PC-3 (cell line): ENCODE data around the gene WDR88. TPM values are rescaled to one million over a fixed set of nuclear protein-coding genes. Genes with fewer than 3 reads are reported as not detected.

Experiments used
- ATAC-seq: fragments of 200-7000 bp; cut with Tn5 transposase; 2 replicates; pipeline ENCODE4 v1.9.1; 2020; ENCODE audit warnings: mild to moderate bottlenecking, moderate library complexity
- BruUV-seq: library from RNA; stranded (reverse); fragments of 400-500 nt; replicated peaks from 2 replicates; lab custom pipeline; 2021; lab: Mats Ljungman, UMichigan
- CTCF ChIA-PET: fragments of 300-600 bp; sonication (Branson Sonifier 250); formaldehyde crosslinking; loops from one replicate; lab custom pipeline; 2022; ENCODE audit warnings: antibody characterized with exemption; lab: Charles Lee
- POLR2A ChIA-PET: fragments of 300-600 bp; sonication (Branson Sonifier 250); formaldehyde crosslinking; loops from one replicate; lab custom pipeline; 2022; ENCODE audit warnings: antibody characterized with exemption; ENCODE audit not compliant: unreplicated experiment; lab: Charles Lee
- DNase-seq: peaks from one replicate; pipeline ENCODE4 v3.0.0-alpha.2; 2015
- H2AFZ ChIP-seq: fragments of 300-600 bp; sonication (generic); 2 replicates; pipeline ENCODE4 v1.6.0; 2016; ENCODE audit warnings: antibody characterized with exemption, low read length
- H3F3A ChIP-seq: fragments of 300-600 bp; sonication (generic); one replicate; pipeline ENCODE4 v1.6.0; 2017; ENCODE audit warnings: antibody characterized with exemption, low read length, control low read depth, mild to moderate bottlenecking; ENCODE audit not compliant: unreplicated experiment
- H3K27ac ChIP-seq: fragments of 300-600 bp; sonication (generic); 2 replicates; pipeline ENCODE4 v1.5.1; 2016; ENCODE audit warnings: mild to moderate bottlenecking, low read length
- H3K27me3 ChIP-seq: fragments of 300-600 bp; sonication (generic); 2 replicates; pipeline ENCODE4 v1.6.1; 2016; ENCODE audit warnings: low read length, mixed read lengths
- H3K36me3 ChIP-seq: fragments of 300-600 bp; sonication (generic); 2 replicates; pipeline ENCODE4 v1.6.1; 2016; ENCODE audit warnings: low read depth, mixed run types, low read length, mixed read lengths
- H3K4me1 ChIP-seq: fragments of 300-600 bp; sonication (generic); 2 replicates; pipeline ENCODE4 v1.5.1; 2016; ENCODE audit warnings: low read length; ENCODE audit not compliant: insufficient read depth
- H3K4me2 ChIP-seq: fragments of 300-600 bp; sonication (generic); 2 replicates; pipeline ENCODE4 v1.6.0; 2016; ENCODE audit warnings: low read length
- H3K4me3 ChIP-seq: fragments of 300-600 bp; sonication (generic); 2 replicates; pipeline ENCODE4 v1.5.1; 2016; ENCODE audit warnings: mild to moderate bottlenecking, low read length, mixed read lengths
- H3K79me2 ChIP-seq: fragments of 300-600 bp; sonication (generic); 2 replicates; pipeline ENCODE4 v1.6.1; 2017; ENCODE audit warnings: low read length, mixed read lengths
- H3K9ac ChIP-seq: fragments of 300-600 bp; sonication (generic); 2 replicates; pipeline ENCODE4 v1.6.0; 2016; ENCODE audit warnings: mild to moderate bottlenecking, low read length
- H3K9me2 ChIP-seq: fragments of 300-600 bp; sonication (generic); replicated peaks from 2 replicates; pipeline ENCODE4 v1.6.1; 2016; ENCODE audit warnings: mixed run types, low read length, mixed read lengths
- H3K9me3 ChIP-seq: fragments of 300-600 bp; sonication (generic); 2 replicates; pipeline ENCODE4 v1.6.1; 2016; ENCODE audit warnings: low read length, mixed read lengths
- H4K20me1 ChIP-seq: fragments of 300-600 bp; sonication (generic); 2 replicates; pipeline ENCODE4 v1.6.1; 2016; ENCODE audit warnings: low read length, mixed read lengths
- EZH2 ChIP-seq: fragments of 300-600 bp; sonication (generic); IDR thresholded peaks from one replicate; pipeline ENCODE4 v1.6.1; 2017; ENCODE audit warnings: antibody characterized with exemption, mild to moderate bottlenecking, low read length; ENCODE audit not compliant: unreplicated experiment
- EZH2phosphoT487 ChIP-seq: fragments of 300-600 bp; sonication (generic); IDR thresholded peaks from 2 replicates; pipeline ENCODE4 v1.6.1; 2018; ENCODE audit warnings: mild to moderate bottlenecking, antibody characterized with exemption, low read length, borderline replicate concordance
- intact Hi-C: fragments of 100-400 bp; cut with micrococcal nuclease; formaldehyde crosslinking; loops from 2 replicates; pipeline ENCODE4 v1.9.0; 2023
- total RNA-seq: library from RNA; depleted of rRNA; stranded (reverse); fragments of >200 nt; gene quantifications from 2 replicates; pipeline ENCODE4 v1.2.3, GENCODE V29; 2014
- TF ChIP-seq, protein P1 (sequence below): fragments of 300-600 bp; sonication (generic); conservative IDR thresholded peaks from 2 replicates; pipeline ENCODE4 v1.5.1; 2017; ENCODE audit warnings: antibody characterized with exemption, low read depth, mild to moderate bottlenecking, low read length

Gene WDR88
- total RNA-seq, 1 experiment from 2014 or later, result not detected

GRCh38 chr19:33194532-33194885 is 62.6 kb downstream of the WDR88 start:
- TF ChIP-seq, protein P1, sequence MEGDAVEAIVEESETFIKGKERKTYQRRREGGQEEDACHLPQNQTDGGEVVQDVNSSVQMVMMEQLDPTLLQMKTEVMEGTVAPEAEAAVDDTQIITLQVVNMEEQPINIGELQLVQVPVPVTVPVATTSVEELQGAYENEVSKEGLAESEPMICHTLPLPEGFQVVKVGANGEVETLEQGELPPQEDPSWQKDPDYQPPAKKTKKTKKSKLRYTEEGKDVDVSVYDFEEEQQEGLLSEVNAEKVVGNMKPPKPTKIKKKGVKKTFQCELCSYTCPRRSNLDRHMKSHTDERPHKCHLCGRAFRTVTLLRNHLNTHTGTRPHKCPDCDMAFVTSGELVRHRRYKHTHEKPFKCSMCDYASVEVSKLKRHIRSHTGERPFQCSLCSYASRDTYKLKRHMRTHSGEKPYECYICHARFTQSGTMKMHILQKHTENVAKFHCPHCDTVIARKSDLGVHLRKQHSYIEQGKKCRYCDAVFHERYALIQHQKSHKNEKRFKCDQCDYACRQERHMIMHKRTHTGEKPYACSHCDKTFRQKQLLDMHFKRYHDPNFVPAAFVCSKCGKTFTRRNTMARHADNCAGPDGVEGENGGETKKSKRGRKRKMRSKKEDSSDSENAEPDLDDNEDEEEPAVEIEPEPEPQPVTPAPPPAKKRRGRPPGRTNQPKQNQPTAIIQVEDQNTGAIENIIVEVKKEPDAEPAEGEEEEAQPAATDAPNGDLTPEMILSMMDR, result no peak
- TF ChIP-seq EZH2phosphoT487 (no peak), EZH2 (no peak)
- H3K4me1 ChIP-seq, result no peaks in the 10 kb centered on the region
- no peaks in the 10 kb centered on the region for H3K9me2 ChIP-seq
- peak overlapping the region; percentile 72; the same call in 1 of the 2 replicates for H3K4me3 ChIP-seq
- ChIA-PET CTCF (no interaction called here), POLR2A (no interaction called here)
- H3K36me3 ChIP-seq, result no peaks in the 10 kb centered on the region
- ATAC-seq (peak; percentile 39), DNase-seq (no peak)
- H3K9me3 ChIP-seq, result no peaks in the 10 kb centered on the region
- H3K4me2 ChIP-seq, result peak overlapping the region; percentile 89
- no peaks in the 10 kb centered on the region for H3K27me3 ChIP-seq
- no peaks in the 10 kb centered on the region for H3K79me2 ChIP-seq
- H2AFZ ChIP-seq, result peak overlapping the region; percentile 81; the same call in 1 of the 2 replicates
- no peaks in the 10 kb centered on the region for H3F3A ChIP-seq
- H3K9ac ChIP-seq, result no peak overlapping the region; the same call in 1 of the 2 replicates
- no TSS peak for BruUV-seq
- intact Hi-C loops, result no loop called here
- H4K20me1 ChIP-seq, result no peaks in the 10 kb centered on the region
- no peak overlapping the region for H3K27ac ChIP-seq

- H3K9ac ChIP-seq, result peak overlapping the region; percentile 53; the same call in 1 of the 2 replicates
- BruUV-seq, result no TSS peak
- no peaks in the 10 kb centered on the region for H3K36me3 ChIP-seq
- H3K79me2 ChIP-seq, result no peaks in the 10 kb centered on the region
- peak overlapping the region; percentile 81 for H2AFZ ChIP-seq
- TF ChIP-seq EZH2 (no peak), EZH2phosphoT487 (no peak)
- TF ChIP-seq, protein P1, result no peak
- no peaks in the 10 kb centered on the region for H4K20me1 ChIP-seq
- H3K9me2 ChIP-seq, result no peaks in the 10 kb centered on the region
- peak overlapping the region; percentile 72 for H3K4me3 ChIP-seq
- H3K27me3 ChIP-seq, result no peaks in the 10 kb centered on the region
- POLR2A ChIA-PET, result interaction anchor here (0.5 kb wide), 2 partner anchors 8 to 179 kb away, joined by 4 to 5 read pairs; no protein-coding TSS in a partner anchor
- CTCF ChIA-PET, result no interaction called here
- H3K4me1 ChIP-seq, result no peaks in the 10 kb centered on the region
- no peaks in the 10 kb centered on the region for H3F3A ChIP-seq
- H3K27ac ChIP-seq, result no peak overlapping the region
- peak overlapping the region; percentile 89 for H3K4me2 ChIP-seq
- DNase-seq, result peak; percentile 13
- ATAC-seq, result peak; percentile 58
- H3K9me3 ChIP-seq, result no peaks in the 10 kb centered on the region
- intact Hi-C loops, result no loop called here
Observed at GRCh38 chr19:33194886-33195644, 63.2 kb downstream of the WDR88 start.
